Measurements from ENCODE around the gene DFFA.
A peak's percentile ranks its signal among the peaks of the same experiment; 100 is the strongest.
"Not testable (repeated sequence)": the region's sequence is repeated elsewhere in the genome, so short reads cannot be mapped to it uniquely, and the experiment has no call there.

DFFA gene

DNA sequence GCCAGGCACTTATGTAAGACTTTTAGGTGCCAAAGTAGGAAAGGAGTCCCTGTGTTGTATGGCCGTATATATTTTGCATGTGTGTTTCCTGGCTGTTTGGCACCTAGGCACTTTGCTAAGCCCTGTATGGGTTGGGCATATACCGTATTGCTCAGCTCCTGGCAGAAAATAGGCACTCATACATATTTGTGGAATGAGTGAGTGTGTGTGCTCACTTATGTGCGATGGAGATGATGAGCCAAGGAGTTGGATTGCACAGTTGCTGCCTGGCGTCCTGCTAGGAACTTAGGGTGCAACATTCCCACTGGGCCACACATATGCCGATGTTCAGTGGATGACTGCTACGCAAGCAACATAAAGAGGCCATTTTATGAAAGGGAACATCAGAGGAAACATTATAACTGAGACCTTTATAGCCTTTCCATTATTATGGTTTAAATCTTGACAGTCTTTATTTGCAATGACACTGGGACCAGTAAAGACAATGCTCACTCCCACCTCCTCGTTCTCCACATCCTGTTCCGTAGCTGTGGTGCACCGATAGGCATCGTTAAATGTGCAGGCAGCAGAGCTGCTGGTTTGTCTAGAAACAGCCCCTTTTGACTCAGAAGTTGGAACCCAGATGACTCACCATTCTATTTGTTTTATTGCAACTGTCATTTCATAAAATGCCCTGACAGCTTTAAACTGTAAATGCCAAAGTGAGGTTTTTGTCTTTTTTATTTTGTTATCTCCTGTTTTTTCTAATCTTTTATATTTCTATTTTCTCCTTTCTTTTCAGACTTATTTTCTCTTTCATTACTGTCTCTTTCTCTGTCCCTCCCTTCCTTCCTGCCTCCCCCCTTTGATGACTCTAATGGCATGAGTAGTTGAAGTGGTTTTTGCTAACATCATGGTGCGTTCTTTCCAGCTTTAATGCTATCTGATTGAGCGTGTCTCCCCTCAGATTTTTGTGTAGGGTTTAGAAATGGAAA lies 38.5 kb upstream of the DFFA start:
- TF ChIP-seq, protein P1, sequence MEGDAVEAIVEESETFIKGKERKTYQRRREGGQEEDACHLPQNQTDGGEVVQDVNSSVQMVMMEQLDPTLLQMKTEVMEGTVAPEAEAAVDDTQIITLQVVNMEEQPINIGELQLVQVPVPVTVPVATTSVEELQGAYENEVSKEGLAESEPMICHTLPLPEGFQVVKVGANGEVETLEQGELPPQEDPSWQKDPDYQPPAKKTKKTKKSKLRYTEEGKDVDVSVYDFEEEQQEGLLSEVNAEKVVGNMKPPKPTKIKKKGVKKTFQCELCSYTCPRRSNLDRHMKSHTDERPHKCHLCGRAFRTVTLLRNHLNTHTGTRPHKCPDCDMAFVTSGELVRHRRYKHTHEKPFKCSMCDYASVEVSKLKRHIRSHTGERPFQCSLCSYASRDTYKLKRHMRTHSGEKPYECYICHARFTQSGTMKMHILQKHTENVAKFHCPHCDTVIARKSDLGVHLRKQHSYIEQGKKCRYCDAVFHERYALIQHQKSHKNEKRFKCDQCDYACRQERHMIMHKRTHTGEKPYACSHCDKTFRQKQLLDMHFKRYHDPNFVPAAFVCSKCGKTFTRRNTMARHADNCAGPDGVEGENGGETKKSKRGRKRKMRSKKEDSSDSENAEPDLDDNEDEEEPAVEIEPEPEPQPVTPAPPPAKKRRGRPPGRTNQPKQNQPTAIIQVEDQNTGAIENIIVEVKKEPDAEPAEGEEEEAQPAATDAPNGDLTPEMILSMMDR (IDR thresholded peaks at IDR 0.05; ENCODE audit: low read depth, low read length, missing control alignments), result no peak
- peak overlapping the region; percentile 25; the same call in 1 of the 2 replicates for H3K4me3 ChIP-seq (ENCODE audit: low read depth, low read length)

DNA sequence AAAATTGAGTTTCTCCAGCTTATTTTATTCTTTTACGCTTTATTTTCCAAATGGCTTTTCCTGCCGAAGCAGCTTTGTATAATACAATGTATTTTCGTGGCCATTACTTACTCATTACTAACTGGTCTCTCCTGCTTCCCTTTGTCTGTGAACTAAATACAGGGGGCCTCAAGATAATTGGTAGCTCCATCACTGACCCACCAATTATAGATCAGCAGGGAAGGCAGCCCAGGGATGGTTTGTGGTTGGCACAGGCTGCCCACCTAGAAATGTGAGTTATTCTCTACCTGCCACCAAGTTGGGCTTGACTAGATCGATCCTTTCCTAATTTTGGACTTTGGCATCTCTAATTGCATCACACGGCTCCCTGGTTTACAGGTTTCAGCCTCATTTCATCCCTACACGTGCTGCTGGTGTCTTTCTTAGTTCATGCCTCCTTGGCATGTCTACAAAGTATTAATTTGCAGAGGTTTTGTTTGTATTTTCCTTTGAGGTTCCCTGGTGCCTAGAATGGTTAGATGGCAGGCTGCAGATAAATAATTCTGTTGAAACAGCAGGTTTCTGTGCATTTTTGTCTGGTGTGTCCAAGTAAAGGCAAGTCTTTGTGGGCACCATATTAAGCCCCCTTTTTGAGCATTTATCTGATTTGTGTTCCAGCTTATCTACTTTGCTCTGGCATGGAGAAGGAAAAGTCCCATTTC lies 37.6 kb upstream of the DFFA start:
- no peak for DNase-seq (ENCODE audit: low read depth)
- TF ChIP-seq, protein P1 (IDR thresholded peaks at IDR 0.05; ENCODE audit: low read depth, low read length, missing control alignments), result no peak
- H3K4me3 ChIP-seq (ENCODE audit: low read depth, low read length), result no peak overlapping the region; the same call in 1 of the 2 replicates

More for the DNA sequence above, 38.5 kb upstream of the DFFA start:
- DNase-seq (ENCODE audit: low read depth), result peak; percentile 83

DNA sequence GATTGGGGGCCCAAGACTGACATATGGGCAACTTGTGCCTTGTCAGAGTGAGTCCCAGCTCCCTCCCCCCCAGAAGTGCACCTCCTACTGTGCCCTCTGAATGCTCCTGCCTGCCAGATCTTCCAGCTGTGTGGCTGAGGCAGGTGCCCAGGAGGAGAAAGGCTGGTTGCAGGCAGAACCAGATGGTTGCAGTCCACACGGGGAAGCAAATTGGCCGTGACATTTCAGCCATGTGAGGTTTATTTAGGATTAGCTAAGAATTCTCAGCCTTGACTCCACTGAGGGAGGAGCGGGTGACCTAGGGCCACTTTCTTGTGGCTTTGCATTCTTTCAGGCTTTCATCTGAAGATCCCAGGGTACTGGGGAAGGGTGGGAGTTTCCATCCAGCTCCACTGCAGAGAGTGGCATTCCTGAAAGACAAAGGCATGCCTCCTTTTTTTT lies 36.2 kb upstream of the DFFA start:
- TF ChIP-seq, protein P1 (IDR thresholded peaks at IDR 0.05; ENCODE audit: low read depth, low read length, missing control alignments), result no peak

DNA sequence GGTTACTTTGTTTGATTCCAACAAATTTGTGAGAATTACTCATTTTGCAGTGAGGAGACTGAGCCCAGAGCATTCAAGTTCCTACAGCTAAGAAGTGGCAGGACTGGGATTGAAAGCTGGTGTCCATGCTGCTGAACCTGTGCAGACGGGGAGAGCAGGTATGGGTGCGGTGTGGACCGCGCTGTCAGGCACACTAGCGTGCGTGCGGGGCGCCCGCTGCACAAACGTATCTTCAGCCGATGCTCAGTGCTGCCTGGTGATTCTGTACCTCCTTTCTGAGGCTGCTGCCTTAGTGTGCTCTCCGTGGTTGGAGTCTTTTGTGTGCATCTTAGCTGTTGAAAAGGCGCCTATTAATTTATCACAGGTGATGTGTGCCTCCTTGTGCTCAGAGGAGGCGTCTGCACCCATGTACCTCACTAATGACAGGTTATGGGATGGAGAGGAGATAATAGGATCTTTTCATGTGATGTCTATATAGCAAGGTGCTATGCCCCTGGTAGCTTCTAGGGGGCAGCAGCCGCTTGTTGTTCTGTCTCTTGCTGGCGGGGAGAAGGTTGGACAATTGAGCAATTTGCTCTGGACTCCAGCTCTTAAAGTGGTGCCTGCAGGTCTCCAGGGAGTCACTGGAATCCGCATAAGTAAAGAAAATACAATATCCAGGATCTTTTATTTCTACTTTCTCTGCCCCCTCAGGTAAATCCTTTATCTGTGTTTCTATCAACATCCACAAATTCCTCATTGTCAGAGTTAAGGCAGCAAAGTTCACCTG lies 35.0 kb upstream of the DFFA start:
- no peak for DNase-seq (ENCODE audit: low read depth)
- no peak overlapping the region for H3K4me3 ChIP-seq (ENCODE audit: low read depth, low read length)
- TF ChIP-seq, protein P1 (IDR thresholded peaks at IDR 0.05; ENCODE audit: low read depth, low read length, missing control alignments), result peak; percentile 92

More for the DNA sequence above, 36.2 kb upstream of the DFFA start:
- no peak for DNase-seq (ENCODE audit: low read depth)
- no peak overlapping the region for H3K4me3 ChIP-seq (ENCODE audit: low read depth, low read length)

DNA sequence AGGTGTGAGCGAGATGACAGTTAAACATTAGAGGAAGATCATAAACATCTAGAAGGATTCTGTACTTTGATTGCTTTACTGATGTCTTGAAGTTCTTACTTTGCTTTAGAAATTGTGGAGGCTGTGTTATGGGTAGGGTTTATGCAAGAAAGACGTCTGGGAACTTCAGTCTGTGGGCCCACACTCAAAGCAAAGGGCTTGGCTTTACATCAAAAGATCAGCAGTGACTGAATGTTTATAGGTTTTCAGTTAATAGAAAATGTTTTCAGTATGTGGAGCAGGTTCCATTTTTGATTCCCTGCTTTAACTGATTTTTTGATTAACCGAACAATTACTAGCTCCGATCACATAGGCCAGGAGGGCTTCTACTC lies 34.3 kb upstream of the DFFA start:
- TF ChIP-seq, protein P1 (IDR thresholded peaks at IDR 0.05; ENCODE audit: low read depth, low read length, missing control alignments), result no peak
- no peak for DNase-seq (ENCODE audit: low read depth)
- no peak overlapping the region for H3K4me3 ChIP-seq (ENCODE audit: low read depth, low read length)

DNA sequence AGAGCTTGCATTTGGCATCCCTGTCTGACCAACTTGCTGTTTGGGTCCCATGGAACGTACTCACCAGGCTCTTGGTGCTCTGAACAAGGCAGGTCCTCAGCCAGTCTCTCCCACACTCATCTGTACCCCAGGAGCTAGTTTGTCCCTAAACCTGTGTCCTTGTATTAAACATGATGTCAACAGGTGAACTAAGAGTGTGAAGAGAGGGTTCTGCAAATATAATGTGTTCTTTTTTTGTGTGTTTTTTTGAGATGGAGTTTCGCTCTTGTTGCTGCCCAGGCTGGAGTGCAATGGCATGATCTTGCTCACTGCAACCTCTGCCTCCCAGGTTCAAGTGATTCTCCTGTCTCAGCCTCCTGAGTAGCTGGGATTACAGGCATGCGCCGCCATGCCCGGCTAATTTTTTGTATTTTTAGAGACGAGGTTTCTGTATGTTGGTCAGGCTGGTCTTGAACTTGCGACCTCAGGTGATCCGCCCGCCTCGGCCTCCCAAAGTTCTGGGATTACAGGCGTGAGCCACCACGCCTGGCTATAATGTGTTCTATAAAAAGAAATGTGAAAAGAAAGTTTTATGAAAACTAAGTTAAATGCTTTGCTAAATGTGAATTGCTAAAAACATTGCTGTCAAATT lies 33.8 kb upstream of the DFFA start:
- H3K4me3 ChIP-seq (ENCODE audit: low read depth, low read length); DNase-seq (ENCODE audit: low read depth): not testable (repeated sequence)
